ENCODE data around the gene OTX2.

Gene OTX2

DNA sequence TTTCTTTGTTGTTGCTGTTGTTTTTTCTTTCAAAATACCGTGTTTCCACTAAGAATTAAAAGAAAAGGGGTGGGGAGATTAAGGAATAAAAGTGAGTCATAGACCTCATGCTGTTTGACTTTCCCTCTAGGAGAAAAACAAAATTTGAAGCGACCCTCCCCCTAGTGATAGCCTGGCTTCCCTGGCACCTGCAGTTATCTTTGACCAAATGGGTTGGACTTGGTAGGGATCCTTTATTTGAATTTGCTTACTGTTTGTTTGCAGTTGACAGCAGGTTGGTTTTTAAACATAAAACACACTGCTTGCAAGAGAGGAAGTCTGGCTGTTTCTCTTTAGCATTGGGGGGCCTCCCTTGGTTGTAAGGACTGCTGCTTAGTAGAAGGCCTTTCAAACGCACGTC lies 14.0 kb downstream of the OTX2 start:
- Mint-ChIP-seq H3K27me3 (ENCODE audit: low read depth) (peaks cover 96% of the 10 kb centered on the region), H3K27ac (no peak overlapping the region), H3K4me3 (peak overlapping the region in 2 of 3 experiments; percentile 3 to 33), H3K9me3 (peaks cover 10% of the 10 kb centered on the region), H3K36me3 (ENCODE audit: low read depth) (no peaks in the 10 kb centered on the region), H3K4me1 (peaks cover 4% of the 10 kb centered on the region)
- no peak for TF ChIP-seq CTCF (IDR thresholded peaks at IDR 0.05; ENCODE audit: unreplicated experiment in 3 of 3)

GRCh38 chr14:56795284-56795622 lies 15.0 kb downstream of the OTX2 start:
- Mint-ChIP-seq H3K4me3 (no peak overlapping the region), H3K36me3 (ENCODE audit: low read depth) (no peaks in the 10 kb centered on the region), H3K4me1 (peaks cover 4% of the 10 kb centered on the region), H3K27me3 (ENCODE audit: low read depth) (peaks cover 96% of the 10 kb centered on the region), H3K9me3 (peaks cover 6% of the 10 kb centered on the region), H3K27ac (no peak overlapping the region)
- no peak for TF ChIP-seq CTCF (IDR thresholded peaks at IDR 0.05; ENCODE audit: unreplicated experiment in 3 of 3)

- Mint-ChIP-seq H3K4me1 (peaks cover 4% of the 10 kb centered on the region), H3K27ac (no peak overlapping the region), H3K4me3 (no peak overlapping the region), H3K27me3 (ENCODE audit: low read depth) (peaks cover 96% of the 10 kb centered on the region), H3K36me3 (ENCODE audit: low read depth) (no peaks in the 10 kb centered on the region), H3K9me3 (peaks cover 6% of the 10 kb centered on the region)
- no peak for TF ChIP-seq CTCF (IDR thresholded peaks at IDR 0.05; ENCODE audit: unreplicated experiment in 3 of 3)
Measured at GRCh38 chr14:56794557-56795283, 15.6 kb downstream of the OTX2 start.

DNA sequence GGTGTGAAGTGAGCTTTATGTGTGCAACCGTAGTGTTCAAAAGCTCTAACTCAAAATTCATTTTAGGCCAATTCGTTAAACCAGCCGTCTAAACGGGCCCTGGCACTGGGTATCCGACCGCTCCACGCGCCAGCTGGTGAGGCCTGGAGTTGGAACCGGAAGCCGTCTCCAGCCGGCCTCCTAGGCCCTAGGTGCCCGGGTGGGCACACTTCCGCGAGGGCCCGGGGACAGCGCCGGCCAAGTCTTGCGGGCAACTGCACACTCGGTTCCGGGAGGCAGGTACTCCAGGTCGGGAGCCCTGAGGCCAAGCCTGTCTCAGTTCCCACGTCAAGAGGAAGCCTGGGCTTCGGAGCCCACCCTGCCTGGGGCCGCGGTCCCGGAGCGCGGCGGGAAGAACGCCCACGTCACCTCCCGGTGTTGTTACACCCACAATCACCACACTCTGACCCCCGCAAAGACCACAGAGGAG lies 16.2 kb downstream of the OTX2 start:
- Mint-ChIP-seq H3K36me3 (ENCODE audit: low read depth) (no peaks in the 10 kb centered on the region), H3K4me3 (peak overlapping the region in 2 of 3 experiments; percentile 27 to 55), H3K27me3 (ENCODE audit: low read depth) (peaks cover 95% of the 10 kb centered on the region), H3K4me1 (peaks cover 4% of the 10 kb centered on the region), H3K9me3 (peaks cover 6% of the 10 kb centered on the region), H3K27ac (no peak overlapping the region)
- no peak for TF ChIP-seq CTCF (IDR thresholded peaks at IDR 0.05; ENCODE audit: unreplicated experiment in 3 of 3)

- no peaks in the 10 kb centered on the region for H3K4me1 Mint-ChIP-seq
- no peak for TF ChIP-seq CTCF (IDR thresholded peaks at IDR 0.05; ENCODE audit: unreplicated experiment in 3 of 3)
- peaks cover 93% of the 10 kb centered on the region for H3K27me3 Mint-ChIP-seq (ENCODE audit: low read depth)
- H3K4me3 Mint-ChIP-seq, result no peak overlapping the region
- H3K27ac Mint-ChIP-seq, result no peak overlapping the region
- peaks cover 6% of the 10 kb centered on the region for H3K9me3 Mint-ChIP-seq
- H3K36me3 Mint-ChIP-seq (ENCODE audit: low read depth), result no peaks in the 10 kb centered on the region
Measured at GRCh38 chr14:56789955-56790354, 20.3 kb downstream of the OTX2 start.

DNA sequence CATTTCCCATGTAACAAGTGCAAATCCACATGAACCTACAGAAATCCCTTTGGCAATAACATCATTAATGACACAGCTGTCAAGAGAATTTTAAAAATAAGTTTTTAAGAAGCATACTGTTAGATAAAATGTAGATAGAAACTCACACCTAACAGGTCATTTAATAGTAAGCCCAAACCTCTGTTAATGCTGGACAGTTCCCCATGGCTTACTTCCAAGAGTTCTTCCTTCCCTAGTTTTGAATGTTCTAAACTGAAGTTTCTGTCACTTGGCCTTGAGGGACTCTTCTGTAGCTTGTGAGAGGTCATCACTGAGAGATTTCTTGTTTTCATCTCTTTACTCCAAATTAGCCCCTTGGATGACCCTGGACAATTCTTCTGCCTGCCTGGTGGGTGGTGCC lies 22.7 kb downstream of the OTX2 start:
- no peak overlapping the region for H3K27ac Mint-ChIP-seq
- peaks cover 89% of the 10 kb centered on the region for H3K27me3 Mint-ChIP-seq (ENCODE audit: low read depth)
- H3K36me3 Mint-ChIP-seq (ENCODE audit: low read depth), result no peaks in the 10 kb centered on the region
- H3K9me3 Mint-ChIP-seq, result no peaks in the 10 kb centered on the region
- no peaks in the 10 kb centered on the region for H3K4me1 Mint-ChIP-seq
- TF ChIP-seq CTCF (IDR thresholded peaks at IDR 0.05; ENCODE audit: unreplicated experiment in 3 of 3), result no peak
- no peak overlapping the region for H3K4me3 Mint-ChIP-seq
